ENCODE results near the gene RNF113B.

RNF113B gene

GRCh38 chr13:98203646-98204326 lies 26.7 kb upstream of the RNF113B start:
- DNase-seq = no peak

- DNase-seq = no peak
These were observed 24.9 kb upstream of the RNF113B start for GRCh38 chr13:98201984-98202383.

GRCh38 chr13:98201189-98201588 lies 24.1 kb upstream of the RNF113B start:
- DNase-seq = no peak

GRCh38 chr13:98200211-98200878 lies 23.3 kb upstream of the RNF113B start:
- DNase-seq = no peak

GRCh38 chr13:98199480-98199879 lies 22.4 kb upstream of the RNF113B start:
- no peak for DNase-seq

- DNase-seq = no peak
These were observed 21.6 kb upstream of the RNF113B start for GRCh38 chr13:98198683-98199082.

- DNase-seq = no peak
These were observed 18.2 kb upstream of the RNF113B start for GRCh38 chr13:98195054-98195791.

- no peak for DNase-seq
These were observed 14.9 kb upstream of the RNF113B start for GRCh38 chr13:98192008-98192407.

- DNase-seq = no peak
These were observed 13.9 kb upstream of the RNF113B start for GRCh38 chr13:98190889-98191444.

- DNase-seq = no peak
These were observed 12.9 kb upstream of the RNF113B start for GRCh38 chr13:98189841-98190505.

GRCh38 chr13:98188544-98189166 lies 11.6 kb upstream of the RNF113B start:
- DNase-seq = no peak

GRCh38 chr13:98187965-98188261 lies 10.8 kb upstream of the RNF113B start:
- DNase-seq = no peak

GRCh38 chr13:98187155-98187964 lies 10.3 kb upstream of the RNF113B start:
- no peak for DNase-seq

GRCh38 chr13:98184792-98185191 lies 7.7 kb upstream of the RNF113B start:
- DNase-seq = no peak

- no peak for DNase-seq
These were observed 5.5 kb upstream of the RNF113B start for GRCh38 chr13:98182589-98182988.

GRCh38 chr13:98182153-98182552 lies 5.1 kb upstream of the RNF113B start:
- DNase-seq = no peak

- no peak for DNase-seq
These were observed 4.2 kb upstream of the RNF113B start for GRCh38 chr13:98181111-98181815.

GRCh38 chr13:98180092-98180491 lies 3.0 kb upstream of the RNF113B start:
- DNase-seq = no peak

- no peak for DNase-seq
These were observed 1.2 kb downstream of the RNF113B start for GRCh38 chr13:98175823-98176222.

GRCh38 chr13:98175043-98175442 lies 2.0 kb downstream of the RNF113B start:
- DNase-seq = no peak

- no peak for DNase-seq
These were observed 2.8 kb downstream of the RNF113B start for GRCh38 chr13:98174307-98174706.
